Measurements from ENCODE around the gene ENTHD1. TPM values are rescaled to one million over a fixed set of nuclear protein-coding genes. Genes with fewer than 3 reads are reported as not detected.

Gene ENTHD1
- polyA plus RNA-seq, 1 experiment = not detected

DNA sequence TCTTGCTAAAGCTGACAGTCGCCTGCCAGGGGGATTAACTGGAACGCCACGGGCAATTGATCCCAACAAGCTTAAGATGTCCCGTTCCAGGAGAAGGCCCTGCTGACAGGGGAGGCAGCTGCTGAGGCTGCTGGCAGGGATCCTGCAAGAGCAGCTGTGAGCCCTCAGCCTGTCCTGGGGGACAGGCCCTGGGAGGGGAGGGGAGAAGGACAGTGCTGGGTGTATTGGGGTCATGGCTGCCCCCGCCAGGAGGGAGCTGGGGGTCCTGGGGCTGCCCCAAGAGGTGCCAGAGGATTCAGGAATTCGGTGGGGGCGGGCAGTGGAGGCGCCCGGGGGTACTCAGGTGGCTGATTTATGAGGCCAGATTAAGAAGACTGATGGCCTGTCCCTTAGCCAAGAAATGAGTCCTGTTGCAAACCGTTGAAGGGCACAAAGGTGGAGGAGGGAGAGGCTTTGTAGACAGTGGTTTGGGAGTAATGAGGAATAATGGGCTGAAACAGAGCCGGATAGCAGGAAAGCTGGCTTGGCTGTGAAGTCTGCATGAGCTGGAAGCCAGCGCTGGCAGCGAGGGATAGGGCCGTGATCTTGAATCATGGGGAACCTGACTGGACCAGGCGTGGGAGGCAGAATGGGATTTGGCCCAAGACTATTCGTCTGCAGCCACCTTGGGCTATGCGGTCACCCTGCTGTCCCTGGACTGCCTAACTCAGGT is 189.5 kb downstream of the ENTHD1 start:
- no peak overlapping the region for H3K4me3 ChIP-seq (ENCODE audit: low read depth, low read length)
- peaks cover 33% of the 10 kb centered on the region for H3K27me3 ChIP-seq (ENCODE audit: control insufficient read depth, insufficient read depth, low read length)
- TF ChIP-seq, protein P1, sequence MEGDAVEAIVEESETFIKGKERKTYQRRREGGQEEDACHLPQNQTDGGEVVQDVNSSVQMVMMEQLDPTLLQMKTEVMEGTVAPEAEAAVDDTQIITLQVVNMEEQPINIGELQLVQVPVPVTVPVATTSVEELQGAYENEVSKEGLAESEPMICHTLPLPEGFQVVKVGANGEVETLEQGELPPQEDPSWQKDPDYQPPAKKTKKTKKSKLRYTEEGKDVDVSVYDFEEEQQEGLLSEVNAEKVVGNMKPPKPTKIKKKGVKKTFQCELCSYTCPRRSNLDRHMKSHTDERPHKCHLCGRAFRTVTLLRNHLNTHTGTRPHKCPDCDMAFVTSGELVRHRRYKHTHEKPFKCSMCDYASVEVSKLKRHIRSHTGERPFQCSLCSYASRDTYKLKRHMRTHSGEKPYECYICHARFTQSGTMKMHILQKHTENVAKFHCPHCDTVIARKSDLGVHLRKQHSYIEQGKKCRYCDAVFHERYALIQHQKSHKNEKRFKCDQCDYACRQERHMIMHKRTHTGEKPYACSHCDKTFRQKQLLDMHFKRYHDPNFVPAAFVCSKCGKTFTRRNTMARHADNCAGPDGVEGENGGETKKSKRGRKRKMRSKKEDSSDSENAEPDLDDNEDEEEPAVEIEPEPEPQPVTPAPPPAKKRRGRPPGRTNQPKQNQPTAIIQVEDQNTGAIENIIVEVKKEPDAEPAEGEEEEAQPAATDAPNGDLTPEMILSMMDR (IDR thresholded peaks at IDR 0.05; ENCODE audit: low read depth, low read length) = no peak
- DNase-seq (ENCODE audit: low read depth, low spot score) = no peak
- CTCF ChIA-PET = no interaction called here
- no peaks in the 10 kb centered on the region; the same call in 1 of the 2 replicates for H3K9me3 ChIP-seq (ENCODE audit: control insufficient read depth, insufficient read depth, low read length)
- POLR2A ChIA-PET = no interaction called here
- no peak overlapping the region for H3K27ac ChIP-seq (ENCODE audit: low read depth, low read length)

DNA sequence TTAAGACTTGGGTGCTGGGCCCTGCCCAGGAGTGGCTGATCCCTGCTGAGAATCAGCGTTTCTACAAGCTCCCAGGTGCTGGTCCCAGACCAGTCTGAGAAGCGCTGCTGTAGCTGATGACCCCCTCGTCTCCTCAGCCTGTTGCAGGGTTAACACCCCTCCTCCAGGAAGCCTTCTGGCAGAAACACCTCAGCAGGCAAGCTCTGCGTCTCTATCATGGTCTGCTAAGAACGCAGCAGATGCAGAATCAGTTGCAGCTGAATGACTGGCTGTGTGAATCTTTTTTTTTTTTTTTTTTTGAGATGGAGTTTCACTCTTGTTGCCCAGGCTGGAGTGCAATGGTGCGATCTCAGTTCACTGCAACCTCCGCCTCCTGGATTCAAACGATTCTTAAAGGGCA is 190.5 kb downstream of the ENTHD1 start:
- H3K27ac ChIP-seq (ENCODE audit: low read depth, low read length) = no peak overlapping the region
- TF ChIP-seq, protein P1 (IDR thresholded peaks at IDR 0.05; ENCODE audit: low read depth, low read length) = no peak
- no peak for DNase-seq (ENCODE audit: low read depth, low spot score)
- H3K9me3 ChIP-seq (ENCODE audit: control insufficient read depth, insufficient read depth, low read length) = no peaks in the 10 kb centered on the region; the same call in 1 of the 2 replicates
- H3K27me3 ChIP-seq (ENCODE audit: control insufficient read depth, insufficient read depth, low read length) = peaks cover 30% of the 10 kb centered on the region
- ChIA-PET CTCF (no interaction called here), POLR2A (no interaction called here)
- no peak overlapping the region for H3K4me3 ChIP-seq (ENCODE audit: low read depth, low read length)

DNA sequence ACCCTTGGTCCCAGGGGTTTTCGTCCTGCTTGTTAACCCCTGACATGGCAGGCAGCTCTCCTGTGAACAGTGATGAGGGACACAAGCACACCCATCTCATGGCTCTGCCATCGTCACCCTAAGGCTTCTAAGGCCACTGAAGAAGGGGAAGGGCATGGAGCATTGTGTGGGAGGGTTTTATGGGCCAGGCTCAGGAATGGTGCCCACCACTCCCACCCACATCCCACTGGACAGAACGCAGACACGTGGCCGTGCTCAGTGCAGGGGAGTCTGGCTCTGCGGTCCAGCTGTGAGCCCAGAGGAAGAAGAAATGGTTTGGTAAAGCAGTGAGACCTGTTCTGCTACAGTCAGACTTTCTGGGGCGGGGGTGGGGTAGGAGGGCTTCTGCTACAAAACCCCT is 193.0 kb downstream of the ENTHD1 start:
- ChIA-PET POLR2A (no interaction called here), CTCF (no interaction called here)
- DNase-seq (ENCODE audit: low read depth, low spot score) = no peak
- peaks cover 29% of the 10 kb centered on the region for H3K27me3 ChIP-seq (ENCODE audit: control insufficient read depth, insufficient read depth, low read length)
- H3K27ac ChIP-seq (ENCODE audit: low read depth, low read length) = no peak overlapping the region
- no peaks in the 10 kb centered on the region; the same call in 1 of the 2 replicates for H3K9me3 ChIP-seq (ENCODE audit: control insufficient read depth, insufficient read depth, low read length)
- TF ChIP-seq, protein P1 (IDR thresholded peaks at IDR 0.05; ENCODE audit: low read depth, low read length) = no peak
- H3K4me3 ChIP-seq (ENCODE audit: low read depth, low read length) = no peak overlapping the region

DNA sequence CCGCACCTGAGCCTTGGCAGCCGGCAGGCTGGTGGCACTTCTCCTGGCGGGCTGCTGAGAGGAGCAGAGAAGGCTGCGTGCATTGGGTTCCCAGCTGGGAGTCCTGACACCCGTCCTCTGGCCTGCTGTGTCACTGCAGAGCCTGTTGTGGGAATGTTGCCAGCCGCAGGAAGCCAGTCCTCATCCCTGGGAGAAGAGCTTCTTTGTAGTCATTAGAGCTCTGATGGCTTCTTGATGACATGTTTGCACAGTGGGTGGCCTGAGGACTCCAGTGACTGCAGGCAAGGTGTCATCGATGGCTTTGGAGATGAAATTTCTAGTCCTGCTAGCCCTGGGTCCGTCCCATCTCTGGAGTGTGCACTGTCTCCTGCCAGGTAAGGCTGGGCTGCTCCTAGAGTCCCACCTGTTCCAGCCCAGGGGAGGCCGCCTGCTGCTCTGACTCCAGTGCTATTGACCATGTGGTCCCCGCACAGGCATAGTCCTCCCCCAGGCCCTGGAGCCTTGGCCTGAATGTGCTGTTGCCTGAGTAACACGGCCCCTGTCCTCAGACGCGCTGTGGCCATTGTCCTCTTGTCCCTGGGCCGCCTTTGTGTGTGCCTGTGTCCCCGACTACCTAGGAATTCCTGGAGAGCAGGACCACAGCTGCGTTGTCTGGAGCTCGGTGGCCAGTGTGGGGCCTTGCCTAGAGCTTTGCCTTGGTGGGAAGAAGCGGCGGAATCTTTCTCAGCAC is 193.8 kb downstream of the ENTHD1 start:
- POLR2A ChIA-PET = no interaction called here
- no peak for DNase-seq (ENCODE audit: low read depth, low spot score)

More for the DNA sequence above, 193.8 kb downstream of the ENTHD1 start:
- H3K9me3 ChIP-seq (ENCODE audit: control insufficient read depth, insufficient read depth, low read length) = no peaks in the 10 kb centered on the region; the same call in 1 of the 2 replicates
- H3K27ac ChIP-seq (ENCODE audit: low read depth, low read length) = no peak overlapping the region
- no peak overlapping the region for H3K4me3 ChIP-seq (ENCODE audit: low read depth, low read length)
- TF ChIP-seq, protein P1 (IDR thresholded peaks at IDR 0.05; ENCODE audit: low read depth, low read length) = no peak
- H3K27me3 ChIP-seq (ENCODE audit: control insufficient read depth, insufficient read depth, low read length) = peaks cover 27% of the 10 kb centered on the region
- CTCF ChIA-PET = no interaction called here

All from AG04450 (cell line).